ENCODE data around the gene RBMS1. TPM values are rescaled to one million over a fixed set of nuclear protein-coding genes. Genes with fewer than 3 reads are reported as not detected.

RBMS1 gene
- total RNA-seq, 1 experiment from 2014 or later = 65.4 TPM

GRCh38 chr2:160486341-160486740, 7.3 kb downstream of the RBMS1 start:
- no peaks in the 10 kb centered on the region for H3K9me3 Mint-ChIP-seq (ENCODE audit: unreplicated experiment)
- H3K4me3 Mint-ChIP-seq (ENCODE audit: unreplicated experiment) = no peak overlapping the region
- H3K4me1 Mint-ChIP-seq (ENCODE audit: insufficient read depth, unreplicated experiment) = peaks cover 6% of the 10 kb centered on the region
- no peak overlapping the region for H3K27ac Mint-ChIP-seq (ENCODE audit: low read depth, unreplicated experiment)
- CTCF ChIA-PET = interaction anchor here (0.6 to 1.2 kb wide), 2 partner anchors 9 to 507 kb away, joined by 3 read pairs; no protein-coding TSS in a partner anchor
- TF ChIP-seq, protein P1, sequence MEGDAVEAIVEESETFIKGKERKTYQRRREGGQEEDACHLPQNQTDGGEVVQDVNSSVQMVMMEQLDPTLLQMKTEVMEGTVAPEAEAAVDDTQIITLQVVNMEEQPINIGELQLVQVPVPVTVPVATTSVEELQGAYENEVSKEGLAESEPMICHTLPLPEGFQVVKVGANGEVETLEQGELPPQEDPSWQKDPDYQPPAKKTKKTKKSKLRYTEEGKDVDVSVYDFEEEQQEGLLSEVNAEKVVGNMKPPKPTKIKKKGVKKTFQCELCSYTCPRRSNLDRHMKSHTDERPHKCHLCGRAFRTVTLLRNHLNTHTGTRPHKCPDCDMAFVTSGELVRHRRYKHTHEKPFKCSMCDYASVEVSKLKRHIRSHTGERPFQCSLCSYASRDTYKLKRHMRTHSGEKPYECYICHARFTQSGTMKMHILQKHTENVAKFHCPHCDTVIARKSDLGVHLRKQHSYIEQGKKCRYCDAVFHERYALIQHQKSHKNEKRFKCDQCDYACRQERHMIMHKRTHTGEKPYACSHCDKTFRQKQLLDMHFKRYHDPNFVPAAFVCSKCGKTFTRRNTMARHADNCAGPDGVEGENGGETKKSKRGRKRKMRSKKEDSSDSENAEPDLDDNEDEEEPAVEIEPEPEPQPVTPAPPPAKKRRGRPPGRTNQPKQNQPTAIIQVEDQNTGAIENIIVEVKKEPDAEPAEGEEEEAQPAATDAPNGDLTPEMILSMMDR (IDR thresholded peaks at IDR 0.05; ENCODE audit: unreplicated experiment) = no peak
- no peak for DNase-seq (ENCODE audit: unreplicated experiment)
- intact Hi-C loops (cut with micrococcal nuclease) = no loop called here
- no peaks in the 10 kb centered on the region for H3K27me3 Mint-ChIP-seq (ENCODE audit: insufficient read depth, unreplicated experiment)
- no TSS peak for BruUV-seq (replicated peaks)
- H3K36me3 Mint-ChIP-seq (ENCODE audit: insufficient read depth, unreplicated experiment) = peaks cover 6% of the 10 kb centered on the region
- POLR2A ChIA-PET = interaction anchor here (0.6 to 0.9 kb wide), 2 partner anchors 53 to 625 kb away, joined by 3 read pairs; no protein-coding TSS in a partner anchor

- ChIA-PET POLR2A (interaction anchor here (0.9 kb wide), 1 partner anchor 51 kb away, joined by 3 read pairs; no protein-coding TSS in a partner anchor), CTCF (interaction anchor here (0.6 to 0.7 kb wide), 2 partner anchors 19 to 65 kb away, joined by 3 to 4 read pairs; no protein-coding TSS in a partner anchor)
- BruUV-seq (replicated peaks) = no TSS peak
- Mint-ChIP-seq H3K9me3 (ENCODE audit: unreplicated experiment) (no peaks in the 10 kb centered on the region), H3K4me3 (ENCODE audit: unreplicated experiment) (no peak overlapping the region), H3K4me1 (ENCODE audit: insufficient read depth, unreplicated experiment) (no peaks in the 10 kb centered on the region), H3K36me3 (ENCODE audit: insufficient read depth, unreplicated experiment) (peaks cover 6% of the 10 kb centered on the region), H3K27ac (ENCODE audit: low read depth, unreplicated experiment) (no peak overlapping the region), H3K27me3 (ENCODE audit: insufficient read depth, unreplicated experiment) (no peaks in the 10 kb centered on the region)
- no peak for DNase-seq (ENCODE audit: unreplicated experiment)
- TF ChIP-seq, protein P1 (IDR thresholded peaks at IDR 0.05; ENCODE audit: unreplicated experiment) = no peak
- intact Hi-C loops (cut with micrococcal nuclease) = no loop called here
Measured at GRCh38 chr2:160484859-160485520, 8.6 kb downstream of the RBMS1 start.

DNA sequence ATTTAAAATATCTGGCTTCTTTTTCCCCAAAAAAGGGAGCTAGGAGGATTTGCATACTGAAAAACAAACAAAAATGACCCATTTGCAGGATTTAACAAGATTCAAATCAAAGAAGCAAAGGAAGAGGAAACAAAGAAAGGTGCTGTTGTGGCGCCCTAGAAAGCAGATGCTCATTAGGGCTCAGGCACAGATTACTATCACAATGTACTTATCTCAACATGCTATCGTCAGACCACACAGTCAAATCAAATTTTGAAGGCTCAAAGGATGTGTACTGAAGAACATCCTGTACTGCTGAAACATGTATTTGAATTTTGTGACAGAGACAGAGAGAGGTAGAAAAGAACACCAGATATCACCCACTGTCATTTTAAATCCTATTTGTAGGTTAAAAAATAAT, 10.9 kb downstream of the RBMS1 start:
- Mint-ChIP-seq H3K9me3 (ENCODE audit: unreplicated experiment) (no peaks in the 10 kb centered on the region), H3K4me1 (ENCODE audit: insufficient read depth, unreplicated experiment) (no peaks in the 10 kb centered on the region), H3K27me3 (ENCODE audit: insufficient read depth, unreplicated experiment) (no peaks in the 10 kb centered on the region), H3K4me3 (ENCODE audit: unreplicated experiment) (no peak overlapping the region), H3K27ac (ENCODE audit: low read depth, unreplicated experiment) (no peak overlapping the region), H3K36me3 (ENCODE audit: insufficient read depth, unreplicated experiment) (peaks cover 6% of the 10 kb centered on the region)
- ChIA-PET CTCF (interaction anchor here (0.6 kb wide), 2 partner anchors 89 to 488 kb away, joined by 4 to 5 read pairs; no protein-coding TSS in a partner anchor), POLR2A (interaction anchor here (0.6 to 1.1 kb wide), 3 partner anchors 10 to 68 kb away, joined by 3 to 5 read pairs (median 4); no protein-coding TSS in a partner anchor)
- TF ChIP-seq, protein P1 (IDR thresholded peaks at IDR 0.05; ENCODE audit: unreplicated experiment) = no peak
- intact Hi-C loops (cut with micrococcal nuclease) = no loop called here
- BruUV-seq (replicated peaks) = no TSS peak
- DNase-seq (ENCODE audit: unreplicated experiment) = no peak

GRCh38 chr2:160479269-160479668, 14.3 kb downstream of the RBMS1 start:
- Mint-ChIP-seq H3K4me1 (ENCODE audit: insufficient read depth, unreplicated experiment) (no peaks in the 10 kb centered on the region), H3K27ac (ENCODE audit: low read depth, unreplicated experiment) (no peak overlapping the region), H3K36me3 (ENCODE audit: insufficient read depth, unreplicated experiment) (no peaks in the 10 kb centered on the region), H3K27me3 (ENCODE audit: insufficient read depth, unreplicated experiment) (no peaks in the 10 kb centered on the region), H3K9me3 (ENCODE audit: unreplicated experiment) (no peaks in the 10 kb centered on the region), H3K4me3 (ENCODE audit: unreplicated experiment) (no peak overlapping the region)
- intact Hi-C loops (cut with micrococcal nuclease) = no loop called here
- TF ChIP-seq, protein P1 (IDR thresholded peaks at IDR 0.05; ENCODE audit: unreplicated experiment) = no peak
- no peak for DNase-seq (ENCODE audit: unreplicated experiment)
- no TSS peak for BruUV-seq (replicated peaks)
- POLR2A ChIA-PET = interaction anchor here (0.6 to 1.6 kb wide), 3 partner anchors 13 to 766 kb away, joined by 3 to 4 read pairs (median 3); no protein-coding TSS in a partner anchor
- CTCF ChIA-PET = interaction anchor here (0.6 to 1.0 kb wide), 4 partner anchors 44 to 515 kb away, joined by 3 to 4 read pairs (median 4); no protein-coding TSS in a partner anchor
